Neuron (in vitro differentiated cells): ENCODE data around the gene EEF1AKMT1.
"Not testable (repeated sequence)": the region's sequence is repeated elsewhere in the genome, so short reads cannot be mapped to it uniquely, and the experiment has no call there.

ENCODE experiments used
- H2AFZ ChIP-seq: one replicate; pipeline ENCODE4 v1.6.1; 2013; ENCODE audit warnings: low read depth, mild to moderate bottlenecking, inconsistent platforms, low read length, moderate library complexity
- H3K27me3 ChIP-seq: one replicate; pipeline ENCODE4 v1.6.1; 2013; ENCODE audit warnings: low read length; ENCODE audit not compliant: insufficient read depth
- H3K36me3 ChIP-seq: one replicate; pipeline ENCODE4 v1.6.1; 2013; ENCODE audit warnings: low read length; ENCODE audit not compliant: insufficient read depth
- H3K4me1 ChIP-seq: one replicate; pipeline ENCODE4 v1.6.1; 2013; ENCODE audit warnings: low read length; ENCODE audit not compliant: insufficient read depth
- H3K4me3 ChIP-seq: 2 replicates; pipeline ENCODE4 v1.5.1; 2013; ENCODE audit warnings: mild to moderate bottlenecking, low read length, moderate library complexity
- H3K9me3 ChIP-seq: one replicate; pipeline ENCODE4 v1.6.1; 2013; ENCODE audit warnings: low read length

Gene EEF1AKMT1

DNA sequence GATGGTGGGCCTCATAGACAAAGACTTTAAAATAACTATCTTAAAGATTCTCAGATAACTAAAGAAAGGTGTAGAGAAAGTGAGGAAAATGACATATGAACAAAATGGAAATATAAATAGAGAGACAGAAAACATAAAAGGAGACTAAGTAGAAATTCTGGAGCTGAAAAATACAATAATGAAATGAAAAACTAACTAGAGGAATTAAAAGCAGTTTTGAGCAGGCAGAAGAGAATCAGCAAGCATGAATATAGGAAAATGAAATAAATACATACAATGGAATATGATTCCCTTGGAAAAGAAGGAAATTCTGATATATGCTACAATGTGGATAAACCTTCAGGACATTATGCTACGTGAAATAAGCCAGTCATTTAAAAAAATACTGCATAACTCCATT, 3.9 kb downstream of the EEF1AKMT1 start:
- Histone ChIP-seq H3K4me3 (no peak overlapping the region), H2AFZ (no peak overlapping the region), H3K36me3 (peaks cover 5% of the 10 kb centered on the region), H3K4me1 (no peaks in the 10 kb centered on the region), H3K9me3 (peaks cover 2% of the 10 kb centered on the region), H3K27me3 (no peaks in the 10 kb centered on the region)

DNA sequence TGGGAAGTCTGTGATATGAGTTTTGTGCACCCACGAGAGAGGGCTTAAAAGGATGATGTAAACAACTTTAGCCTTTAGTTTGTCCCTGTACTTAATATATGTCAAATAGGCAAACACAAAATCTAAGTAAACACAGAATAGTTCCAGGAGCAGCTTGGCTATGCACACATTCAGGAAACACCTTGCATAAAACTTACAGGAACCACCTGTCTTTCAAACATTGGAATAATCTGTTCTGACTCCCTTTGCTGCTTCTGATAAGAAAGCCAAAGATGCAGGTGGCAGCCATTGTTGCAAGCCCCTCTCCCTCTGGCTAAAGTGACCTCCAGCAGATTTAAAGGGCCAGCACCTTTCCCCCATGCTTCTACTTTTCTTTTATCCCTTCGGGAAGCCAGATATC, 4.7 kb downstream of the EEF1AKMT1 start:
- Histone ChIP-seq H2AFZ (no peak overlapping the region), H3K9me3 (peaks cover 2% of the 10 kb centered on the region), H3K27me3 (no peaks in the 10 kb centered on the region), H3K4me1 (no peaks in the 10 kb centered on the region), H3K36me3 (peaks cover 5% of the 10 kb centered on the region), H3K4me3 (no peak overlapping the region)

DNA sequence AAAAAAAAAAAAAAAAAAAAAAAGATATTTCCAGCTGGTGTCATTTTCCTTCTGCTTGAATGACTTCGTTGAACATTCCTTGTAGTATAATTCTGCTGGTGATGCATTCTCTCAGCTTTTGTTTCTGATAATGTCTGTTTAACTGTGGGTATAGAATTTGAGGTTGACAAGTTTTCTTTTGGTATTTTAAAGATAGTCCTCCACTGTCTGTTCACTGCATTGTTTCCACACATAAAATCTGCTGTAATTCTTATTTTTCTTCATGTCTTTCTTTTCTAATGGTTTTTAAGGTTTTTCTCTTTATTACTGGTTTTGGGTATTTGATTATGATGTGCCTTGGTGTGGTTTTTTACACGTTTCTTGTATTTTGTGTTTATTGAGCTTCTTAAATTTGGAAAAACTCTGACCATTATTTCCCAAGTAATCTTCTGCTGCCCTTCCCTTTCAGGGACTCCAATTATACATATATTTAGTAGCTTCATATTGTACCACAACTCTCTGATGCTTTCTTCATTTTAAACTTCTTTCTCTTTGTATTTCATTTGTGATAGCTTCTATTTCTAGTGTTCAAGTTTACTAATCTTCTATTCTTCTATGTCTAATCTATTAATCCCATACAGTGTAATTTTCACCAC, 6.3 kb downstream of the EEF1AKMT1 start:
- Histone ChIP-seq H3K9me3 (peaks cover 2% of the 10 kb centered on the region), H3K36me3 (peaks cover 5% of the 10 kb centered on the region), H3K4me1 (no peaks in the 10 kb centered on the region), H3K4me3 (no peak overlapping the region), H2AFZ (no peak overlapping the region), H3K27me3 (no peaks in the 10 kb centered on the region)

DNA sequence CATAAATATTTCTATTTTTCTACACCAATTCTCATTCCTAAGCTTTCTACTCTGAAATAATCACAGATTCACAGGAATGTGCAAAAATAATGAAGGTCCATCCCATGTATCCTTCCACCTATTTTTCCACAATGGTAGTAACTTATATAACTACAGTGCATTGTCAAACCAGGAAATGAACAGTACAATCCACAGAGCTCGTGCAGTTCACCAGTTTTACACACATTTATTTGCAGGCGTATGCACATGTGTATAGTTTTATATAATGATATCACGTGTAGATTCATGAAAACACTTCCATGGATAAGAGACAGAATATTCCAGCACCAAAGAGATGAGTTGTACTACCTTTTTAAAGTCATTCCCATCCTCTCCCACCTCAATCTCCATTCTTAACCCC, 12.9 kb downstream of the EEF1AKMT1 start:
- no peak overlapping the region for H3K4me3 ChIP-seq
- no peak overlapping the region for H2AFZ ChIP-seq
- no peaks in the 10 kb centered on the region for H3K27me3 ChIP-seq
- H3K4me1 ChIP-seq = no peaks in the 10 kb centered on the region
- H3K36me3 ChIP-seq = no peaks in the 10 kb centered on the region
- H3K9me3 ChIP-seq = peaks cover 4% of the 10 kb centered on the region

DNA sequence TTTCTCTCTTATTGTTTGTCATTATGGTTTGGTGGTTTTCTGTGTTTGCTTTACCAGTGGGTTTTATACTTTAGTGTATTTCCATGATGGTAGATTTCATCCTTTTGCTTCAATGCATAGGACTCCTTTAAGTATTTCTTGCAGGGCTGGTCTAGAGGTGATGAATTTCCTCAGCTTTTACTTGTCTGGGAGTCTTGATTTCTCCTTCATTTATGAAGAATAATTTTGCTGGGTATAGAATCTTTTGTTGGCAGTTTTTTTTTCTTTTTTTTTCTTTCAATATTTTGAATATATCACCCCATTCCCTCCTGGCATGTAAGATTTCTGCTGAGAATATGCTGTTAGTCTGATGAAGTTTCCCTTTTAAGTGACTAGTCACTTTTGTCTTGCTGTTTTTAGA, 19.8 kb downstream of the EEF1AKMT1 start:
- no peak overlapping the region for H3K4me3 ChIP-seq
- H3K27me3 ChIP-seq = no peaks in the 10 kb centered on the region
- no peaks in the 10 kb centered on the region for H3K4me1 ChIP-seq
- peaks cover 14% of the 10 kb centered on the region for H3K9me3 ChIP-seq
- no peaks in the 10 kb centered on the region for H3K36me3 ChIP-seq
- no peak overlapping the region for H2AFZ ChIP-seq

DNA sequence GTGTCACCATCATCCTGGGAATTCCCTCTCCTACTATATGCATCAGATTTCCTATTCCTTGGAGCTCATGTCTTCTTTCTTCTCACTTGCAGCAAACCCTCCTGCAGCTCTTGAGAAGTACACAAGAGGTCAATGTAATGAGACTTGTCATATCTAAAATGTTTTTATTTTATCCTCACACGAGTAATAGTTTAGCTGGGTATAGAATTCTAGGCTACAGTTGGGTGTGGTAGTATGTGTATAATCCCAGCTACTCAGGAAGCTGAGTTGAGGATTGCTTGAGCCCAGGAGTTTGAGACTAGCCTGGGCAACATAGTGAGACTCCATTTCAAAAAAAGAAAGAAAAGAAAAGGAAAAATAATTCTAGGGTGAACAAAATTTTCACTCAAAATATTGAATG, 24.4 kb downstream of the EEF1AKMT1 start:
- H3K4me3 ChIP-seq = no peak overlapping the region
- H3K36me3 ChIP-seq = no peaks in the 10 kb centered on the region
- H3K27me3 ChIP-seq = no peaks in the 10 kb centered on the region
- H3K4me1 ChIP-seq = no peaks in the 10 kb centered on the region
- no peak overlapping the region for H2AFZ ChIP-seq
- peaks cover 8% of the 10 kb centered on the region for H3K9me3 ChIP-seq

DNA sequence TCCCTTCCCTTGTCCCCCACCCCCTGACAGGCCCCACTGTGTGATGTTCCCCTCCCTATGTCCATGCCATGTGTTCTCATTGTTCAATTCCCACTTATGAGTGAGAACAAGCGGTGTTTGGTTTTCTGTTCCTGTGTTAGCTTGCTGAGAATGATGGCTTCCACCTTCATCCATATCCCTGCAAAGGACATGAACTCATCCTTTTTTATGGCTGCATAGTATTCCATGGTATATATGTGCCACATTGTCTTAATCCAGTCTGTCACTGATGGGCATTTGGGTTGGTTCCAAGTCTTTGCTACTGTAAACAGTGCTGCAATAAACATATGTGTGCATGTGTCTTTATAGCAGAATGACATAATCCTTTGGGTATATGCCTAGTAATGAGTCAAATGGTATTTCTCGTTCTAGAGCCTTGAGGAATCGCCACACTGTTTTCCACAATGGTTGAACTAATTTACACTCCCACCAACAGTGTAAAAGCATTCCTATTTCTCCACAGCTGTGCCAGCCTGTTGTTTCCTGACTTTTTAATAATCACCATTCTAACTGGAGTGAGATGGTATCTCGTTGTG, 29.8 kb downstream of the EEF1AKMT1 start:
- not testable (repeated sequence) for H2AFZ ChIP-seq, H3K4me1 ChIP-seq, H3K4me3 ChIP-seq, H3K27me3 ChIP-seq, H3K9me3 ChIP-seq, H3K36me3 ChIP-seq

DNA sequence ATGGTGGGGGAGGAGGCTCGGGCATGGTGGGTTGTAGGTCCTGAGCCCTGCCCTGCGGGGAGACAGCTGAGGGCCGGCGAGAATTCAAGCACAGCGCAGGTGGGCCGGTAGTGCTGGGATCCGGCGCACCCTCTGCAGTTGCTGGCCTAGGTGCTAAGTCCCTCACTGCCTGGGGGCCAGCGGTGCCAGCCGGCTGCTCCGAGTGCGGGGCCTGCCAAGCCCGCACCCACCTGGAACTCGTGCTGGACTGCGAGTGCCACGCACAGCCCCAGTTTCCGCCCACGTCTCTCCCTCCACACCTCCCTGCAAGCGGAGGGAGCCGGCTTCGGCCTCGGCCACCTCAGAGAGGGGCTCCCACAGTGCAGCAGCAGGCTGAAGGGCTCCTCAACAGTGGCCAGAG, 33.7 kb downstream of the EEF1AKMT1 start:
- peaks cover 5% of the 10 kb centered on the region for H3K36me3 ChIP-seq
- H3K27me3 ChIP-seq = no peaks in the 10 kb centered on the region
- no peak overlapping the region for H3K4me3 ChIP-seq
- peaks cover 8% of the 10 kb centered on the region for H3K9me3 ChIP-seq
- H2AFZ ChIP-seq = no peak overlapping the region
- H3K4me1 ChIP-seq = no peaks in the 10 kb centered on the region

DNA sequence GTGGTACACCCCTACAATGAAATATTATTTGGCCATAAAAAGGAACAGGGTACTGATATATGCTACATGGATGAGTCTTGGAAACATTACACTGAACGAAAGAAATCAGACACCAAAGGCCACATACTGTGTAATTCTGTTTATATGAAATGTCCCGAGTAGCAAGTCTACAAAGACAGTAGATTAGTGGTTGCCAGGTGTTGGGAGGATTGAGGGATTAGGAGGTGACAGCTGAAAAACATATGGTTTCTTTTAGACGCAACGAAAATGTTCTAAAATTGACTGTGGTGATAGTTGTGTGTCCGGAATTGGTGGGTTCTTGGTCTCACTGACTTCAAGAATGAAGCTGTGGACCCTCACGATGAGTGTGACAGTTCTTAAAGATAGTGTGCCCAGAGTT, 35.1 kb downstream of the EEF1AKMT1 start:
- Histone ChIP-seq H3K9me3 (peaks cover 8% of the 10 kb centered on the region), H3K4me1 (no peaks in the 10 kb centered on the region), H2AFZ (no peak overlapping the region), H3K27me3 (no peaks in the 10 kb centered on the region), H3K4me3 (no peak overlapping the region), H3K36me3 (peaks cover 5% of the 10 kb centered on the region)

DNA sequence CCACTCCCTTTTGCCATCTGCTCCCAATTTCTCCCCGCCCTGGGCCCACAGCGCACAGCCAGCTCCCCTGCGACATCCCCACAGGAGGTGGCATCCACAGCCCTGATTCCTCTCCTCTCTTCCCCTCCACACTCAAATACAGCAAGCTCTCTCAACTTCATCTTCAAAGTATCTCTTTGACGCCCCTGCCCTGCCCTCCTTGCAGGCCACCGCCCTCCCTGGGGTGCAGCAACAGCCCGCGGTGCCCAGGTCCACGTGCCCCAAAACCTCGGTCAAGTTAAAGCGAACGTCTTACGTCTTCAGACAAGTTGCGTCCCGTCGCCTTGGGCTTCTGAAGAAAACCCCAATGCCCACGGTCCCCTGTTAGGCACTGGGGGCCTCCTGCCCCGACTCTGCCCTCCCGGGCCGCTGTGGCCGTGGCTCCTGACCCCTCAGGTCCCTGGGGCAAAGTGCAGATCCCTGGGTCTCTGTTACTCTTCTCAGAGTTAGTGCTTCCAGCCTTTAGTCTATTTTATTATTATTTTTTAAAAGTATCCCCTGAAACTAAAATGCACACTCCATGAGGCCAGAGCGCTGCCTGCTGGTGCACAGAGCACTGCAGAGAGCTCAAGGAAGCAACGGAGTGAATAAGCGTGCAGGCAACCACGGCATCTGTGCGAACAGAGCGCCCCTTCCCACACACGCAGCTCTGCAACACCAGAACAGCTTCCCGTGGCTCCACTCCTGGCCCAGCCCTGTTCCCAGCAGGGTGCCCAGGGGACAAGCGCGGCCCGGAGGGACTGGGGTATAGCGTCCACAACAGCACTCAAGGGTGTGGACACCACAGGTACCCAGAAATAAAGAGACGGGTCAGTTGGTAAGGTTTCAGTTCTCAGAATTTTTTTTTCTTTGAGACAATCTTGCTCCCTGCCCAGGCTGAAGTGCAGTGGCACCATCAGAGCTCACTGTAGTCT, 43.9 kb downstream of the EEF1AKMT1 start:
- Histone ChIP-seq H2AFZ (no peak overlapping the region), H3K9me3 (no peaks in the 10 kb centered on the region), H3K36me3 (peaks cover 3% of the 10 kb centered on the region), H3K4me3 (no peak overlapping the region), H3K27me3 (no peaks in the 10 kb centered on the region), H3K4me1 (no peaks in the 10 kb centered on the region)

DNA sequence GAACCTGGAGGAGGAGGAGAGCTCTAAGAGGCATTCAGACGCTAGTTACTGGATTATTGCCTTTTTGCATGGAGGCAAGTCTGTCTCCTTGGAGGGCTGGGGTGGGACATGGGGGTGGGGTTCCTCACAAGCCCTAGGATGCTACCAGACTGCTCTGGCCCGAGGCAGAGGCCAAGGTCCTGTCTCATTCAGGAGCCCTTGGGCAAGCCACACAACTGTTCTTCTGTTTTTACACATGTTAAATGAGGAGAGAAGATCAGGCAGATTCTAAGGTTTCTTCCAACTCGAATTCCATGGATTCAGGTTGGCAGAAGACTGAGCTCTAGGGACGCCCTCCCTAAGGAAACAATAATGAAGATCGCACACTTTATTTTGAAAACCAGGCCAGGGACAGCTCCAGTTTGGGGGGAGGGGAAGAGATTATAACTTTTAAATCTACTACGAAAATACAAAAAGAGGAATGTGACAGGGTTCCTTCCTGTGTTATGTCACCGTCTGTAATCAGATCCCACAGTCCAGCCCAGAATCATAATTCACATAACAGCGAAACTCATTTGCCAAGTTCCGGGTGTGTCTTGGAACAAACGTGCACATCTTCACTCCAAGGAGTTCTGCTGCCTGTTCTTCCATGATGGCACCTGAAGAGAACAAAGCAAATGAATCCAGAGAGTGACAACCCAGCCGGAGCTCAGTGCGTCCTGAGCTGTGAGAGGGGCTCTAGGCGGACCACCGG, 45.0 kb downstream of the EEF1AKMT1 start:
- peaks cover 3% of the 10 kb centered on the region for H3K36me3 ChIP-seq
- no peaks in the 10 kb centered on the region for H3K9me3 ChIP-seq
- no peaks in the 10 kb centered on the region for H3K4me1 ChIP-seq
- H3K4me3 ChIP-seq = no peak overlapping the region
- H2AFZ ChIP-seq = no peak overlapping the region
- H3K27me3 ChIP-seq = no peaks in the 10 kb centered on the region

DNA sequence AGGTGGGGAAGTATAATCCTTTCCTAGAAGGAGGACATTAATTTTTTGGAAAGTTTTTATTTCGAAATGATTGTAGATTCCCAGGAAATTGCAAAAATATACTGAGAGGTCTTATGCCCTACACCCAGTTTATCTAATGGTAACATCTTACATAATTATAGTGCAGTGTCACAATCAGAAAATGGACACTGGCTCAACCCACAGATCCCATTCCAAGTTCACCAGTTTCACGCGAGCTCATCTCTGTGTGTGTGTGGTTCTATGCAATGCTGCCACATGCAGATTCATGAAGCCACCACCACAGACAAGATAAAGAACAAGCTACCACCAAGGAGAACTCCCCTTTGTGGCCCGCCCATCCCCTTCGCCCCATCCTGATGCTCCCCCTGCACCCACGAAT, 45.9 kb downstream of the EEF1AKMT1 start:
- H3K4me3 ChIP-seq = no peak overlapping the region
- no peaks in the 10 kb centered on the region for H3K27me3 ChIP-seq
- peaks cover 3% of the 10 kb centered on the region for H3K36me3 ChIP-seq
- H3K9me3 ChIP-seq = no peaks in the 10 kb centered on the region
- H3K4me1 ChIP-seq = no peaks in the 10 kb centered on the region
- no peak overlapping the region for H2AFZ ChIP-seq
